Endothelial cell of umbilical vein (primary cell): ENCODE data around the gene BLTP1. TPM values are rescaled to one million over a fixed set of nuclear protein-coding genes. Genes with fewer than 3 reads are reported as not detected.

ENCODE experiments used
- BruUV-seq: library from RNA; stranded (reverse); fragments of 400-500 nt; replicated peaks from 2 replicates; lab custom pipeline; 2021; lab: Mats Ljungman, UMichigan
- CTCF ChIA-PET: fragments of 300-600, 350-600 bp; sonication (Branson Sonifier 250); formaldehyde crosslinking; loops from one replicate; lab custom pipeline; 2021; ENCODE audit warnings: antibody characterized with exemption, inconsistent platforms; lab: Charles Lee
- POLR2A ChIA-PET: fragments of 300-600, 350-600 bp; sonication (Branson Sonifier 250); formaldehyde crosslinking; loops from one replicate; lab custom pipeline; 2021; ENCODE audit warnings: antibody characterized with exemption, inconsistent platforms; lab: Charles Lee
- DNase-seq: peaks from one replicate; pipeline ENCODE4 v3.0.0-alpha.2; 2011; ENCODE audit warnings: low read depth, low spot score
- FAIRE-seq: peaks from 2 replicates; lab custom pipeline; 2011; peaks lifted over from hg19 to GRCh38; lab: Jason Lieb, UNC
- H2AFZ ChIP-seq: 2 replicates; pipeline ENCODE4 v1.6.0; 2012; ENCODE audit warnings: low read depth, low read length, control low read depth, inconsistent platforms
- H3K27ac ChIP-seq: 2 replicates; pipeline ENCODE4 v1.5.1; 2011; ENCODE audit warnings: low read depth, mild to moderate bottlenecking, control low read depth, low read length, moderate library complexity; ENCODE audit not compliant: insufficient read depth
- H3K27me3 ChIP-seq, 2 experiments: 2 replicates each; pipeline versions ENCODE4 v1.6.0 to v1.6.1; 2011; ENCODE audit warnings: low read length in 2 of 2, mixed read lengths in 1 of 2; ENCODE audit not compliant: control insufficient read depth in 2 of 2, insufficient read depth in 2 of 2
- H3K36me3 ChIP-seq, 2 experiments: 2 replicates in 1 of 2; 3 replicates in 1 of 2; pipeline ENCODE4 v1.5.1; 2011; ENCODE audit warnings: low read length in 2 of 2, mild to moderate bottlenecking in 1 of 2, moderate library complexity in 1 of 2; ENCODE audit not compliant: control insufficient read depth in 2 of 2, insufficient read depth in 2 of 2; ENCODE audit errors: extremely low read depth in 1 of 2
- H3K4me1 ChIP-seq: 3 replicates; pipeline ENCODE4 v1.5.1; 2011; ENCODE audit warnings: mild to moderate bottlenecking, low read length; ENCODE audit not compliant: control insufficient read depth, insufficient read depth; ENCODE audit errors: extremely low read depth
- H3K4me2 ChIP-seq: 2 replicates; pipeline ENCODE4 v1.6.1; 2011; ENCODE audit warnings: low read length, control low read depth, mixed read lengths; ENCODE audit not compliant: insufficient read depth
- H3K4me3 ChIP-seq, 3 experiments: fragments of 200-600 bp in 1 of 3; sonication (generic), shearing (Covaris generic) in 1 of 3; replicated peaks in 1 of 3; 2 replicates each; pipeline ENCODE4 v1.5.1; 2011 to 2016; ENCODE audit warnings: control low read depth in 3 of 3, low read length in 3 of 3, mild to moderate bottlenecking in 2 of 3, inconsistent platforms in 1 of 3, low read depth in 1 of 3, moderate library complexity in 1 of 3; ENCODE audit not compliant: insufficient read depth in 1 of 3
- H3K79me2 ChIP-seq: 2 replicates; pipeline ENCODE4 v1.6.0; 2012; ENCODE audit warnings: low read length, inconsistent platforms; ENCODE audit not compliant: control insufficient read depth, insufficient read depth
- H3K9ac ChIP-seq: replicated peaks from 2 replicates; pipeline ENCODE3; 2011; ENCODE audit warnings: low read length, control low read depth; ENCODE audit not compliant: insufficient read depth; ENCODE audit errors: extremely low read depth
- H3K9me1 ChIP-seq: replicated peaks from 3 replicates; pipeline ENCODE4 v1.6.0; 2011; ENCODE audit warnings: mild to moderate bottlenecking, low read length; ENCODE audit not compliant: control insufficient read depth, insufficient read depth; ENCODE audit errors: extremely low read depth
- H3K9me3 ChIP-seq: replicated peaks from 2 replicates; pipeline ENCODE4 v1.5.1; 2012; ENCODE audit warnings: low read length, inconsistent platforms; ENCODE audit not compliant: control insufficient read depth, insufficient read depth
- H4K20me1 ChIP-seq: replicated peaks from 2 replicates; pipeline ENCODE3; 2011; ENCODE audit warnings: mild to moderate bottlenecking, low read length; ENCODE audit not compliant: control insufficient read depth, insufficient read depth; ENCODE audit errors: extremely low read depth
- EZH2 ChIP-seq: IDR thresholded peaks from 2 replicates; pipeline ENCODE4 v1.6.1; 2012; ENCODE audit warnings: borderline replicate concordance, low read depth, mild to moderate bottlenecking, moderate library complexity, low read length, inconsistent platforms; ENCODE audit not compliant: severe bottlenecking
- FOS ChIP-seq: IDR thresholded peaks from 2 replicates; pipeline ENCODE4 v1.6.1; 2011; ENCODE audit warnings: mild to moderate bottlenecking, low read length, moderate library complexity, borderline replicate concordance; ENCODE audit not compliant: insufficient read depth
- GATA2 ChIP-seq: IDR thresholded peaks from 2 replicates; pipeline ENCODE4 v1.7.0; 2011; ENCODE audit warnings: low read depth, mild to moderate bottlenecking, moderate library complexity, mixed read lengths, low read length; ENCODE audit not compliant: insufficient read length, insufficient read depth
- JUN ChIP-seq: IDR thresholded peaks from 2 replicates; pipeline ENCODE4 v1.6.1; 2011; ENCODE audit warnings: borderline replicate concordance, low read depth; ENCODE audit not compliant: insufficient read length, insufficient read depth
- MYC ChIP-seq: IDR thresholded peaks from one replicate; pipeline ENCODE4 v1.6.1; 2011; ENCODE audit warnings: mild to moderate bottlenecking, low read depth, low read length
- POLR2A ChIP-seq: IDR thresholded peaks from 2 replicates; pipeline ENCODE4 v1.6.1; 2012; ENCODE audit warnings: low read depth, mild to moderate bottlenecking, control low read depth, low read length
- POLR2AphosphoS5 ChIP-seq: IDR thresholded peaks from 2 replicates; pipeline ENCODE4 v1.6.1; 2012; ENCODE audit warnings: low read depth, mild to moderate bottlenecking, control low read depth, low read length, moderate library complexity; ENCODE audit not compliant: insufficient read depth
- dilution Hi-C: fragments of 300-500 bp; cut with MboI; formaldehyde crosslinking; loops from one replicate; pipeline ENCODE4 v1.15.0; 2019; ENCODE audit warnings: low sequenced_read_pairs; ENCODE audit not compliant: extremely low pct_ligation_motif_present
- intact Hi-C: fragments of 100-400 bp; cut with micrococcal nuclease; formaldehyde crosslinking; loops from one replicate; pipeline ENCODE4 v1.10.0; 2022
- polyA plus RNA-seq, 4 experiments: library from polyadenylated mRNA; depleted of rRNA in 3 of 4; stranded (reverse) in 3 of 4; unstranded in 1 of 4; fragments of >200 nt; gene quantifications; 2 replicates each; pipeline versions ENCODE4 v1.2.1 to v1.2.3, GENCODE V29; 2011 to 2012; ENCODE audit warnings: missing spikeins in 1 of 4
- total RNA-seq: library from RNA; stranded (reverse); gene quantifications from 2 replicates; pipeline ENCODE4 v1.2.3, GENCODE V29; 2021
- TF ChIP-seq, protein P1 (sequence below), 2 donors: IDR thresholded peaks; 1 replicate in 1 of 2; 2 replicates in 1 of 2; pipeline ENCODE4 v1.5.1; 2011; ENCODE audit warnings: low read length in 2 of 2, mild to moderate bottlenecking in 2 of 2, moderate library complexity in 2 of 2, control low read depth in 1 of 2, inconsistent platforms in 1 of 2, low read depth in 1 of 2; ENCODE audit not compliant: insufficient read depth in 1 of 2; ENCODE audit errors: extremely low read depth in 1 of 2
- TF ChIP-seq, protein P2 (sequence below): IDR thresholded peaks from 2 replicates; pipeline ENCODE4 v1.6.1; 2011; ENCODE audit not compliant: insufficient read depth, insufficient read length

Gene BLTP1
- total and polyA plus RNA-seq, 2 donors (not counting 3 experiments of a cell fraction or from before 2014, with no cell fraction given): 14.7 to 47.1 TPM

DNA sequence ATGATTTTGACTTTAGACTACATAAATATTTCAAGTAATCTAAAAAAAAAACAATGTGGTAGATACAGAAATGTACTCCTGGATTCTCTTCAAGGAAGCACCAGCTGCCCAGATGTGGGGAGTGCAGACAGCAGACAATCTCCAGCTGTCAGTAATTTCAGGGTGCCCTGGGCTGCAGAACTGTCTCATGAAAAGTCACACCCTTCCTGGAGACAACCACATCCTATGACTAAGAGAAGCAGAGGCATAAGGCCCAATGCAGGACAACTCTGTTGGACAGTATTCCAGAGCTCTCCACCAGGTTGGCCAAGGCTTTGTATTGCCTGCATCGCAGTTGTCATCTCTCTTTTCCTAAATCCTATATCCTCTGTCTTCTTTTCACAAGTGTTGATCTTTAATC, 34.4 kb upstream of the BLTP1 start:
- ChIA-PET POLR2A (no interaction called here), CTCF (no interaction called here)
- Histone ChIP-seq H3K9me3 (no peaks in the 10 kb centered on the region), H3K27me3 (no peaks in the 10 kb centered on the region), H3K4me1 (no peaks in the 10 kb centered on the region), H3K4me2 (no peak overlapping the region), H2AFZ (no peak overlapping the region), H3K9me1 (no peaks in the 10 kb centered on the region), H3K79me2 (no peaks in the 10 kb centered on the region), H3K36me3 (no peaks in the 10 kb centered on the region), H4K20me1 (no peaks in the 10 kb centered on the region), H3K9ac (no peak overlapping the region), H3K27ac (no peak overlapping the region), H3K4me3 (no peak overlapping the region)
- DNase-seq (no peak), FAIRE-seq (no peak)
- peak; percentile 6 for TF ChIP-seq FOS
- TF ChIP-seq, protein P1, sequence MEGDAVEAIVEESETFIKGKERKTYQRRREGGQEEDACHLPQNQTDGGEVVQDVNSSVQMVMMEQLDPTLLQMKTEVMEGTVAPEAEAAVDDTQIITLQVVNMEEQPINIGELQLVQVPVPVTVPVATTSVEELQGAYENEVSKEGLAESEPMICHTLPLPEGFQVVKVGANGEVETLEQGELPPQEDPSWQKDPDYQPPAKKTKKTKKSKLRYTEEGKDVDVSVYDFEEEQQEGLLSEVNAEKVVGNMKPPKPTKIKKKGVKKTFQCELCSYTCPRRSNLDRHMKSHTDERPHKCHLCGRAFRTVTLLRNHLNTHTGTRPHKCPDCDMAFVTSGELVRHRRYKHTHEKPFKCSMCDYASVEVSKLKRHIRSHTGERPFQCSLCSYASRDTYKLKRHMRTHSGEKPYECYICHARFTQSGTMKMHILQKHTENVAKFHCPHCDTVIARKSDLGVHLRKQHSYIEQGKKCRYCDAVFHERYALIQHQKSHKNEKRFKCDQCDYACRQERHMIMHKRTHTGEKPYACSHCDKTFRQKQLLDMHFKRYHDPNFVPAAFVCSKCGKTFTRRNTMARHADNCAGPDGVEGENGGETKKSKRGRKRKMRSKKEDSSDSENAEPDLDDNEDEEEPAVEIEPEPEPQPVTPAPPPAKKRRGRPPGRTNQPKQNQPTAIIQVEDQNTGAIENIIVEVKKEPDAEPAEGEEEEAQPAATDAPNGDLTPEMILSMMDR (IDR thresholded peaks at IDR 0.05; ENCODE audit: extremely low read depth in 1 of 2, insufficient read depth in 1 of 2, low read depth in 1 of 2, low read length in 2 of 2): no peak
- no peak for TF ChIP-seq POLR2A
- TF ChIP-seq, protein P2, sequence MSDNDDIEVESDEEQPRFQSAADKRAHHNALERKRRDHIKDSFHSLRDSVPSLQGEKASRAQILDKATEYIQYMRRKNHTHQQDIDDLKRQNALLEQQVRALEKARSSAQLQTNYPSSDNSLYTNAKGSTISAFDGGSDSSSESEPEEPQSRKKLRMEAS: no peak
- intact Hi-C loops: no loop called here
- dilution Hi-C loops: no loop called here
- BruUV-seq: no TSS peak

DNA sequence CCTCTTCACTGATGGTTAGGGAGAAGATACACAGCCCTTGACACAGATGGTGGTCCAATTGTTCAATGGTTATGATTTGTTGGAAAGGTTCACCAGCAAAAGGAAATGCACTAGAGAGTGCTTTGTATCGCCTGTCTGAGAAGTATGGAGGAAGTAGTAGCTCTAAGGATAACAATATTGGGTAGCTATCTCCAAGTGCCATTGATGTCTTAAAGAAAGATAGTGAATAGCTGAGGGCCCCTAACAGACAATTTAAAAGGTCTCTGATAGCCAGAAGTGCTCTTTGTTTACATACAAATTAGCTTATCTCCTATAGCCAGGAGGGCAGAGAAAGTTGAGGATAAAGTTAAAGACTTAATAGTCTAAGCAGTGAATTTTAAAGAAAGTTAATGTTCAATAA, 33.9 kb upstream of the BLTP1 start:
- no TSS peak for BruUV-seq
- no peak for TF ChIP-seq POLR2A
- no peak for TF ChIP-seq JUN
- TF ChIP-seq, protein P2: no peak
- no peak for TF ChIP-seq GATA2
- no peak for TF ChIP-seq MYC
- TF ChIP-seq EZH2: no peak
- no peak for TF ChIP-seq POLR2AphosphoS5
- TF ChIP-seq FOS: no peak
- Histone ChIP-seq H3K79me2 (no peaks in the 10 kb centered on the region), H3K9me1 (no peaks in the 10 kb centered on the region), H2AFZ (no peak overlapping the region), H3K27ac (no peak overlapping the region), H3K4me1 (no peaks in the 10 kb centered on the region), H3K9me3 (no peaks in the 10 kb centered on the region), H3K4me2 (no peak overlapping the region), H3K9ac (no peak overlapping the region), H4K20me1 (no peaks in the 10 kb centered on the region), H3K4me3 (no peak overlapping the region), H3K36me3 (no peaks in the 10 kb centered on the region), H3K27me3 (peaks cover 0 to 1% of the 10 kb centered on the region in 2 experiments)
- intact Hi-C loops: no loop called here
- ChIA-PET CTCF (no interaction called here), POLR2A (no interaction called here)
- dilution Hi-C loops: no loop called here
- FAIRE-seq: no peak
- no peak for DNase-seq
